RWPE2 (cell line): ENCODE results near the gene FAM98A.

Source experiments
- ATAC-seq: fragments of 200-7000 bp; cut with Tn5 transposase; 3 replicates; pipeline ENCODE4 v1.9.1; 2021; ENCODE audit warnings: low read depth
- DNase-seq: peaks from one replicate; pipeline ENCODE4 v3.0.0-alpha.2; 2020; ENCODE audit warnings: low spot score
- H3K27ac ChIP-seq: fragments of 450-650 bp; 2 replicates; pipeline ENCODE4 v1.5.1; 2017; ENCODE audit warnings: mild to moderate bottlenecking; ENCODE audit not compliant: poor library complexity, severe bottlenecking
- H3K27me3 ChIP-seq: fragments of 250-450 bp; sonication (Bioruptor Pico); 2 replicates; pipeline ENCODE4 v1.5.1; 2021; ENCODE audit warnings: mild to moderate bottlenecking, moderate library complexity; ENCODE audit not compliant: insufficient read depth, poor library complexity, severe bottlenecking
- H3K36me3 ChIP-seq: fragments of 250-450 bp; sonication (Bioruptor Pico); 2 replicates; pipeline ENCODE4 v1.5.1; 2020; ENCODE audit warnings: low read depth, mild to moderate bottlenecking, moderate library complexity
- H3K4me1 ChIP-seq: fragments of 250-450 bp; sonication (Bioruptor Pico); 2 replicates; pipeline ENCODE4 v1.5.1; 2021; ENCODE audit warnings: mild to moderate bottlenecking, moderate library complexity; ENCODE audit not compliant: insufficient read depth, poor library complexity, severe bottlenecking
- H3K4me3 ChIP-seq: fragments of 250-450 bp; sonication (Bioruptor Pico); 2 replicates; pipeline ENCODE4 v1.5.1; 2021; ENCODE audit warnings: mild to moderate bottlenecking, moderate library complexity; ENCODE audit not compliant: severe bottlenecking
- H3K9me3 ChIP-seq: fragments of 250-450 bp; sonication (Bioruptor Pico); 2 replicates; pipeline ENCODE4 v1.5.1; 2021; ENCODE audit warnings: mild to moderate bottlenecking, moderate library complexity; ENCODE audit not compliant: severe bottlenecking
- CTCF ChIP-seq: fragments of 450-650 bp; IDR thresholded peaks from one replicate; pipeline ENCODE4 v1.5.1; 2017; ENCODE audit warnings: mild to moderate bottlenecking, moderate library complexity; ENCODE audit not compliant: poor library complexity, severe bottlenecking

Gene FAM98A

GRCh38 chr2:33550206-33550605 is 48.9 kb downstream of the FAM98A start:
- no peak overlapping the region for H3K4me3 ChIP-seq
- no peak for TF ChIP-seq CTCF
- ATAC-seq (no peak), DNase-seq (no peak)
- H3K4me1 ChIP-seq = no peaks in the 10 kb centered on the region
- H3K9me3 ChIP-seq = no peaks in the 10 kb centered on the region
- no peaks in the 10 kb centered on the region for H3K27me3 ChIP-seq
- no peaks in the 10 kb centered on the region for H3K36me3 ChIP-seq
- H3K27ac ChIP-seq = no peak overlapping the region

- ATAC-seq = no peak
- TF ChIP-seq CTCF = no peak
- Histone ChIP-seq H3K27ac (no peak overlapping the region), H3K27me3 (no peaks in the 10 kb centered on the region), H3K4me3 (no peak overlapping the region), H3K36me3 (no peaks in the 10 kb centered on the region), H3K4me1 (no peaks in the 10 kb centered on the region), H3K9me3 (no peaks in the 10 kb centered on the region)
- DNase-seq = no peak
Observed at GRCh38 chr2:33541243-33541642, 57.9 kb downstream of the FAM98A start.

- no peaks in the 10 kb centered on the region for H3K4me1 ChIP-seq
- ATAC-seq (no peak), DNase-seq (no peak)
- no peak for TF ChIP-seq CTCF
- H3K36me3 ChIP-seq = no peaks in the 10 kb centered on the region
- no peak overlapping the region for H3K4me3 ChIP-seq
- H3K27ac ChIP-seq = no peak overlapping the region
- H3K27me3 ChIP-seq = no peaks in the 10 kb centered on the region
- no peaks in the 10 kb centered on the region for H3K9me3 ChIP-seq
Observed at GRCh38 chr2:33535421-33535820, 63.7 kb downstream of the FAM98A start.
